ENCODE data around the gene NME8. TPM values are rescaled to one million over a fixed set of nuclear protein-coding genes. Genes with fewer than 3 reads are reported as not detected.

NME8 gene
- total and polyA plus RNA-seq, 11 donors: 0.36 to 0.91 TPM; not detected in 9

- Histone ChIP-seq H3K9me3 (peaks cover 0 to 3% (median 0%) of the 10 kb centered on the region in 12 donors), H3K36me3 (peaks cover 0 to 1% (median 0%) of the 10 kb centered on the region in 9 donors), H3K4me3 (no peak overlapping the region), H3K4me1 (peaks cover 0 to 52% (median 26%) of the 10 kb centered on the region in 12 donors), H3K27me3 (no peaks in the 10 kb centered on the region), H3K27ac (peak overlapping the region in 10 of 12 donors; percentile 54 to 85 (median 74))
- TF ChIP-seq CTCF (IDR thresholded peaks at IDR 0.05) (no peak), POLR2A (IDR thresholded peaks at IDR 0.05) (no peak)
- intact Hi-C loops (cut with DNase I): loop anchor here in 1 of 10 donors (2.0 kb wide), 1 partner anchor 23 kb away; the partner anchor contains the start of gene EPDR1
- 70 to 83% (median 73%) methylated on average over 8 of the region's 8 CpGs for WGBS, 4 donors
- ATAC-seq (peak in 3 of 4 donors; percentile 22 to 30 (median 22)), DNase-seq (peak in 1 of 5 donors; percentile 32)
These were observed 95.7 kb downstream of the NME8 start for GRCh38 chr7:37943905-37944736.

- Histone ChIP-seq H3K27me3 (no peaks in the 10 kb centered on the region), H3K4me3 (no peak overlapping the region), H3K4me1 (peaks cover 0 to 52% (median 26%) of the 10 kb centered on the region in 12 donors), H3K27ac (peak overlapping the region in 6 of 12 donors; percentile 60 to 85 (median 78)), H3K36me3 (peaks cover 0 to 6% (median 0%) of the 10 kb centered on the region in 9 donors), H3K9me3 (peaks cover 0 to 3% (median 0%) of the 10 kb centered on the region in 12 donors)
- ATAC-seq (no peak), DNase-seq (no peak)
- TF ChIP-seq CTCF (IDR thresholded peaks at IDR 0.05) (no peak), POLR2A (IDR thresholded peaks at IDR 0.05) (no peak)
- intact Hi-C loops (cut with DNase I): no loop called here
- 40 to 53% (median 46%) methylated on average over 2 of the region's 2 CpGs for WGBS, 4 donors
These were observed 96.3 kb downstream of the NME8 start for GRCh38 chr7:37944737-37945054.

DNA sequence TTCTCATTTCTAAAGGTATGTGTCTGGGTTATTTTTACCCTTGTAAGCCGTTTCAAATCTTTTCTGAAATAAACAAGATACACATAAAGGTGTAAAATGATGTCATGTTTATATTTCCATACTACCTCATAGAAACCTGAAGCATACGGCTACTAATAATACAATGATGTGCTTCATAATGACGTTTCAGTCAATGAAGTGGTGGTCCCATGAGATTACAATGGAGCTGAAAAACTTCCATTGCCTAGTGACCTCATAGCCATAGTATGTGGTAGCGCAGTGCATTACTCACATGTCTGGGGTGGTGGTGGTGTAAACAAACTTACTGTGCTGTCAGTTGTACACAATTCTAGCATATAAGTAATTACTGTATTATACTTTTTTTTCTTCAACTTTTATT is 96.9 kb downstream of the NME8 start:
- 59 to 70% (median 68%) methylated on average over 4 of the region's 4 CpGs for WGBS, 4 donors
- H3K27me3 ChIP-seq: no peaks in the 10 kb centered on the region
- H3K4me1 ChIP-seq: peaks cover 0 to 52% (median 26%) of the 10 kb centered on the region in 12 donors
- DNase-seq (no peak), ATAC-seq (no peak)
- no peak for TF ChIP-seq CTCF (IDR thresholded peaks at IDR 0.05)
- TF ChIP-seq POLR2A (IDR thresholded peaks at IDR 0.05): no peak
- H3K4me3 ChIP-seq: no peak overlapping the region
- intact Hi-C loops (cut with DNase I): no loop called here
- peaks cover 0 to 12% (median 0%) of the 10 kb centered on the region in 9 donors for H3K36me3 ChIP-seq
- H3K9me3 ChIP-seq: peaks cover 0 to 3% (median 0%) of the 10 kb centered on the region in 12 donors
- H3K27ac ChIP-seq: peak overlapping the region in 2 of 12 donors; percentile 74 to 79

DNA sequence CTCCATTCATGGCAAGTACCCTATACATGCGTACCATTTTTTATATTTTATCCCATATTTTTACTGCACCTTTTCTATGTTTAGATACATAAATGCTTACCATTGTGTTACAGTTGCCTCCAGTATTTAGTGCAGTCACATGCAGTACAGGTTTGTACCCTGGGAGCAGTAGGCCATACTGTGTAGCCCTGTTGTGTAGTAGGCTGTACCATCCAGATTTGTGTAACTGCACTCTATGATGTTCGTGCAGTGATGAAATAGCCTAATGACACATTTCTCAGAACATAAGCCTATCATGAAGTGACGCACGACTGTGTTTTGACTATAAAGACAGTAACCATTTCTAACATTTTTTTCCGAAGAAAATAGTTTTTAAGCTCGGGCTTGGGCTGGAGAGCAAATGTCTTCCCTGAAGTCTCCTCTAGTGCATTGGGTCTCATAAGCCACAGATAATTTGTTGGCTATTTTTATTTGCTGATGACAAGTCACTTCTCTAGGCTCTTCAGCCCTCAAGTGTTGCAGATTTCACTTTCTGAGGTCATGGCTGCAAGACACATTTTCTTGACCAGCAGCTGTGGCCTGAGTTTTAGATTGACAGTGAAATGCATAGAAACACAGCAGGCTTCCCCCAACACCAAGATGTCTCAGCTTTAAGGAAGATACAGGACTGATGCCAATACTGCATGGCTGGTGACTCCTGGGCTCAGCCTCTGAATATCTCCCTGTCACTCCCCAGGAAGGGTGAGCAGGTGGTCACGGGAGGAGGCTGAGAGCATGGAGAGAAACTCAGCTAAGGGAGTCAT is 98.9 kb downstream of the NME8 start:
- H3K4me1 ChIP-seq: peaks cover 0 to 43% (median 25%) of the 10 kb centered on the region in 12 donors
- intact Hi-C loops (cut with DNase I): no loop called here
- no peak overlapping the region for H3K4me3 ChIP-seq
- peaks cover 0 to 3% (median 0%) of the 10 kb centered on the region in 12 donors for H3K9me3 ChIP-seq
- DNase-seq (no peak), ATAC-seq (peak in 3 of 4 donors; percentile 41 to 58 (median 49))
- peak overlapping the region in 4 of 12 donors; percentile 9 to 59 (median 28) for H3K27ac ChIP-seq
- H3K27me3 ChIP-seq: no peaks in the 10 kb centered on the region
- TF ChIP-seq CTCF (IDR thresholded peaks at IDR 0.05) (no peak), POLR2A (IDR thresholded peaks at IDR 0.05) (no peak)
- 52 to 67% (median 62%) methylated on average over 7 of the region's 7 CpGs for WGBS, 4 donors
- peaks cover 0 to 27% (median 0%) of the 10 kb centered on the region in 9 donors for H3K36me3 ChIP-seq
